Lung (tissue), 12 donors: ENCODE data around the gene MT1G. TPM values are rescaled to one million over a fixed set of nuclear protein-coding genes. Genes with fewer than 3 reads are reported as not detected.

ENCODE experiments used
- ATAC-seq: fragments of 200-7000 bp; cut with Tn5 transposase; one replicate; pipeline ENCODE4 v1.9.1; 2020; ENCODE audit warnings: moderate number of reproducible peaks; ENCODE audit not compliant: insufficient read depth, low FRiP score
- DNase-seq, 3 donors: peaks; one replicate each; pipeline ENCODE4 v3.0.0-alpha.2; 2013 to 2017
- H3K27ac ChIP-seq, 2 donors: one replicate each; pipeline ENCODE4 v1.5.1; 2013; ENCODE audit warnings: mild to moderate bottlenecking in 2 of 2, moderate library complexity in 2 of 2, control low read depth in 1 of 2, inconsistent platforms in 1 of 2, low read depth in 1 of 2, low read length in 1 of 2
- H3K27me3 ChIP-seq, 3 donors: one replicate each; pipeline ENCODE4 v1.5.1; 2013; ENCODE audit warnings: low read length in 2 of 3; ENCODE audit not compliant: control insufficient read depth in 3 of 3, insufficient read depth in 3 of 3
- H3K36me3 ChIP-seq, 4 donors: one replicate each; pipeline ENCODE4 v1.5.1; 2013; ENCODE audit warnings: low read length in 4 of 4, mild to moderate bottlenecking in 1 of 4, moderate library complexity in 1 of 4; ENCODE audit not compliant: control insufficient read depth in 4 of 4, insufficient read depth in 4 of 4
- H3K4me1 ChIP-seq, 5 donors: one replicate each; pipeline ENCODE4 v1.5.1; 2013; ENCODE audit warnings: low read length in 5 of 5, mild to moderate bottlenecking in 2 of 5, moderate library complexity in 1 of 5; ENCODE audit not compliant: control insufficient read depth in 5 of 5, insufficient read depth in 5 of 5
- H3K4me3 ChIP-seq: one replicate; pipeline ENCODE4 v1.5.1; 2013; ENCODE audit warnings: mild to moderate bottlenecking, control low read depth, moderate library complexity
- H3K9ac ChIP-seq, 2 donors: one replicate each; pipeline ENCODE4 v1.5.1; 2013; ENCODE audit warnings: low read length in 2 of 2, control low read depth in 1 of 2; ENCODE audit not compliant: insufficient read depth in 1 of 2
- H3K9me3 ChIP-seq, 4 donors: one replicate each; pipeline ENCODE4 v1.5.1; 2013; ENCODE audit warnings: low read length in 3 of 4, mild to moderate bottlenecking in 1 of 4, moderate library complexity in 1 of 4; ENCODE audit not compliant: control insufficient read depth in 4 of 4, insufficient read depth in 3 of 4
- CTCF ChIP-seq: IDR thresholded peaks from 2 replicates; pipeline ENCODE4 v1.5.1; 2012; ENCODE audit warnings: mild to moderate bottlenecking; ENCODE audit errors: control extremely low read depth, extremely low read depth
- WGBS, 2 donors: extraction: QIAGEN DNeasy Blood & Tissue Kit; methylation state at CpG; one replicate each; pipeline ENCODE4 v1.1.7; 2013; 5-methylcytosine and 5-hydroxymethylcytosine counted together
- polyA plus RNA-seq, 2 donors: library from polyadenylated mRNA; stranded (reverse); fragments of 200-250 nt; gene quantifications; one replicate each; pipeline ENCODE4 v1.2.1, GENCODE V29; 2013
- total RNA-seq, 2 donors: library from RNA; depleted of rRNA in 1 of 2; stranded (reverse); fragments of >200 nt in 1 of 2; gene quantifications; one replicate each; pipeline ENCODE4 v1.2.1, GENCODE V29; 2014 to 2021
- donor health status: control.
- donor health status: control.
- donor health status: Bipolar disorder and iron deficiency.
- donor health status: healthy.
- donor health status: DM: yes; HTN: yes; CAD: no.

Gene MT1G
- total and polyA plus RNA-seq, 4 donors, result 3.5 to 140 (median 78.0) TPM

- no peak overlapping the region for H3K4me3 ChIP-seq
- ATAC-seq, result no peak
Observed at GRCh38 chr16:56697456-56698155, 29.7 kb upstream of the MT1G start.

DNA sequence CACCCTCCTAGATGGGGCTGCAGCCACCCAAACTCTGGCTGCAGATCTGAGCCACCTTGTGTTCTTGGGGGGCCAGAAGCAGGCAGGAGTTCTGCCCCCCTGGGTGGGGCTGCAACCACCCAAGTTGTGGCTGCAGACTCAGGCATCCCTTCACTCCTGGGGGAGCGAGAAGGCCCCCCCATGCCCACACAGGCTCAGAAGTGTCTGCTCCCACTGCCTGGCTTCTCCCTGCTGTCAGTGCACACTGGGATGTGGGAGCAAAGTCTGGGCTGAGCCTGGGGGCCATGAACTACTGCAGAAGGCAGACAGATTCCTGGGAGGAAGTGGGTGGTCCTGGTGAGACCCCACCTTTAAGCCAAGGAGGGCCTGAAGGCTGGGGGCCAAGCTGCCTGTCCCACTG is 27.4 kb upstream of the MT1G start:
- Histone ChIP-seq H3K9me3 (peaks cover 0 to 3% (median 0%) of the 10 kb centered on the region in 4 donors), H3K36me3 (no peaks in the 10 kb centered on the region), H3K27me3 (no peaks in the 10 kb centered on the region), H3K9ac (no peak overlapping the region), H3K4me1 (peaks cover 0 to 2% (median 0%) of the 10 kb centered on the region in 5 donors), H3K27ac (no peak overlapping the region), H3K4me3 (no peak overlapping the region)
- 83 to 100% methylated on average over 1 of the region's 1 CpG for WGBS, 2 donors
- DNase-seq (no peak), ATAC-seq (no peak)
- TF ChIP-seq CTCF, result no peak

More at GRCh38 chr16:56697456-56698155, 29.7 kb upstream of the MT1G start:
- Histone ChIP-seq H3K9me3 (peaks cover 0 to 3% (median 0%) of the 10 kb centered on the region in 4 donors), H3K36me3 (no peaks in the 10 kb centered on the region), H3K27ac (no peak overlapping the region), H3K27me3 (no peaks in the 10 kb centered on the region), H3K9ac (no peak overlapping the region), H3K4me1 (no peaks in the 10 kb centered on the region)
- no peak for TF ChIP-seq CTCF
- WGBS, 2 donors, result 93 to 96% methylated on average over 5 of the region's 5 CpGs
- DNase-seq, result no peak

- no peaks in the 10 kb centered on the region for H3K27me3 ChIP-seq
- H3K9ac ChIP-seq, result no peak overlapping the region
- peak; percentile 64 to 83 (median 73) for DNase-seq
- H3K27ac ChIP-seq, result no peak overlapping the region
- ATAC-seq, result peak; percentile 82
- TF ChIP-seq CTCF, result no peak
- H3K4me1 ChIP-seq, result peaks cover 0 to 2% (median 0%) of the 10 kb centered on the region in 5 donors
- H3K36me3 ChIP-seq, result no peaks in the 10 kb centered on the region
- WGBS, 2 donors, result 57 to 73% methylated on average over 4 of the region's 4 CpGs
- no peaks in the 10 kb centered on the region for H3K9me3 ChIP-seq
- H3K4me3 ChIP-seq, result no peak overlapping the region
Observed at GRCh38 chr16:56691885-56692284, 24.0 kb upstream of the MT1G start.
